ENCODE measurements around the gene RASAL2.

DNA sequence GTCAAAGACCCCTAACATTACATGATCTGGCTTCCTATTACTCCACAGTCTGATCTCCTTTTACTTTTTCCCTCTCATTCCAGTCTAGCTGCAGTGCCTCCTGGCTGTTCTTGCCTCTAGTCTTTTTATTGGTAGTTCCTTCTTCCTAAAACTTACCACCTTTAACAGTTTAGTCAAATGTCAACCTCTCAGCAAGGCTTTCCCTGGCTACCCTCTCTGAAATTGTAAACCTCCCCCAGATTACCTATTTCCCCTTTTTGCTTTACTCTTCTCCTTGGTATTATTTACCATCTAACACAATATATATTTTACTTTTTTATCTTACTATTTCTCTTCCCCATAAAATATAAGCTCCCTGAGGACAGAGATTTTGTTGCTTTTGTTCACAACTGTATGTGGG, 273.2 kb downstream of the RASAL2 start:
- TF ChIP-seq FOXK2 (IDR thresholded peaks at IDR 0.05) (no peak), SUZ12 (IDR thresholded peaks at IDR 0.05) (no peak), FOXM1 (IDR thresholded peaks at IDR 0.05; ENCODE audit: borderline replicate concordance) (no peak), LEF1 (IDR thresholded peaks at IDR 0.05; ENCODE audit: borderline replicate concordance) (no peak), HDGF (IDR thresholded peaks at IDR 0.05; ENCODE audit: borderline replicate concordance) (no peak), TARDBP (IDR thresholded peaks at IDR 0.05) (no peak)

Measured in HEK293T (cell line).